GM18868 (cell line): ENCODE data around the gene MRS2.
"Not testable (repeated sequence)": the region's sequence is repeated elsewhere in the genome, so short reads cannot be mapped to it uniquely, and the experiment has no call there.

Experiments used
- ATAC-seq: cut with Tn5 transposase; IDR thresholded peaks from one replicate; pipeline ENCODE4 v1.9.1; 2021; ENCODE audit warnings: mild to moderate bottlenecking, moderate library complexity; ENCODE audit not compliant: unreplicated experiment

Gene MRS2, protein sequence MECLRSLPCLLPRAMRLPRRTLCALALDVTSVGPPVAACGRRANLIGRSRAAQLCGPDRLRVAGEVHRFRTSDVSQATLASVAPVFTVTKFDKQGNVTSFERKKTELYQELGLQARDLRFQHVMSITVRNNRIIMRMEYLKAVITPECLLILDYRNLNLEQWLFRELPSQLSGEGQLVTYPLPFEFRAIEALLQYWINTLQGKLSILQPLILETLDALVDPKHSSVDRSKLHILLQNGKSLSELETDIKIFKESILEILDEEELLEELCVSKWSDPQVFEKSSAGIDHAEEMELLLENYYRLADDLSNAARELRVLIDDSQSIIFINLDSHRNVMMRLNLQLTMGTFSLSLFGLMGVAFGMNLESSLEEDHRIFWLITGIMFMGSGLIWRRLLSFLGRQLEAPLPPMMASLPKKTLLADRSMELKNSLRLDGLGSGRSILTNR

DNA sequence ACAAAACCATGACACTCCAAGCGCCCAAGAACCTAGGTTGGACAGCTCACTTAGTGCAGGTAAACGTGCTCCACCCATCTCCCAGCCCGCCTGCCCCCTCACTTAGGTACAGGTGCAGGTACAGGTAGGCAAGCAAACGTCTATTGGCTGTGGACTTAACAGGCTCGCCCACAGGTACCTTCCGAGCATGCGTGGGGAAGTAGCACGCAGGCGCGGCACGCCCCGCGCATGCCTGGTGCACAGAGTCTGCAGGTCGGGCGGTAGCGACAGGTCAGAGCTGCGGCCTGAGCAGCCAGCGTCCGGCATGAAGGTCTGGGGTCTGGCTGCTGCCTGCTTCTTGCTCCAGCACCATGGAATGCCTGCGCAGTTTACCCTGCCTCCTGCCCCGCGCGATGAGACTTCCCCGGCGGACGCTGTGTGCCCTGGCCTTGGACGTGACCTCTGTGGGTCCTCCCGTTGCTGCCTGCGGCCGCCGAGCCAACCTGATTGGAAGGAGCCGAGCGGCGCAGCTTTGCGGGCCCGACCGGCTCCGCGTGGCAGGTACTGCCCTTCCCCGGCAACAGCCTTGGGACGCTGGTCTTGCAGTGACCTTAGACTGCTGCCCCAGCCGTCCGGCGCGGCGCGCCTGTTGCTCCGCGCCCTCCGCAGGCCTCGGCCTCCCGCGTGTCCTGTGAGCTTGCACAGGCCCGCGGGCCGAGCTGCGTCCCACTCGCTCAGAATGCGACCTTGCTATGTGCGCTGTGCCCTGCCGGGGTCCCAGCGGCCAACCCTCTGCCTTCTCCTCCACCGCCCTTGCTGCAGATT is at the start of gene MRS2:
Gene MRS2, plus strand, starts transcription at position 240 of the 804 bp plus-strand sequence. Its CDS starts 111 bp downstream, at position 351.
- ATAC-seq, result peak; percentile 97

DNA sequence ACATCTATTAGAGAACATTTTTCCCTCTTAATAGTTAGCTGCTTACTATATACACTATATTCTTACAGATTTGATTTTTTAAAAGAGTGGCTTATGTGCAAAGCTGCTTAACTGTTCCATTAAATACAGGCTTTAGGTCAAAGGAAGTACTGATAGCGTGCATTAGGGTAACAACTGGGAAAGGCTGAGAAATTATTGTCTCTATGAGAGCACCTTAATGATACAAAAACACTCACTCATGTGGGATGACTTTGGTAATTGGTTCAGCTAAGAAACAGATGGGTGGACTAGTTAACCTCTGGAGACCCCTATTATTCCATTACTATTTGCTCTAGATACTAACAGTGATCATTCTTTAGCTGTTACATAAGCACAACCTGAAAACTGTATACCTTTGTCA is 48.9 kb upstream of the MRS2 start:
- ATAC-seq, result no peak

DNA sequence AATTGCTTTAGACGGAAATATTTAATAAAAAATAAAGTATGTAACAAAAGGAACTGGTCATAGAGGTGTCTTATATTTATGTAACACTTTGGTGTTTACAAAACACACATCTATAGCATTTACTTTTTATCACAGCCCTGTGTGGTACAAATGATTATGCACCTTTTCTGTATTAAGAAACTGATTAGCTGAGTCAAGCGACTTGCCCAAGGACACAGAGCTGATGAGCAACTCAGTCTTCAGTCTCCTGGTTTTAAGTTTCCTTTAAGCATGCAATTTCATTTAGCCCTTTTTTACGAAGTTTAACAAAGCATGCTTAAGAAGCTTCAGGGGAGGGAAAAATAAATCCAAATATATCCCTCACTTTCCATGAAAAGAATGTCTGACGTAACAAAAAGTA is 47.3 kb upstream of the MRS2 start:
- no peak for ATAC-seq

DNA sequence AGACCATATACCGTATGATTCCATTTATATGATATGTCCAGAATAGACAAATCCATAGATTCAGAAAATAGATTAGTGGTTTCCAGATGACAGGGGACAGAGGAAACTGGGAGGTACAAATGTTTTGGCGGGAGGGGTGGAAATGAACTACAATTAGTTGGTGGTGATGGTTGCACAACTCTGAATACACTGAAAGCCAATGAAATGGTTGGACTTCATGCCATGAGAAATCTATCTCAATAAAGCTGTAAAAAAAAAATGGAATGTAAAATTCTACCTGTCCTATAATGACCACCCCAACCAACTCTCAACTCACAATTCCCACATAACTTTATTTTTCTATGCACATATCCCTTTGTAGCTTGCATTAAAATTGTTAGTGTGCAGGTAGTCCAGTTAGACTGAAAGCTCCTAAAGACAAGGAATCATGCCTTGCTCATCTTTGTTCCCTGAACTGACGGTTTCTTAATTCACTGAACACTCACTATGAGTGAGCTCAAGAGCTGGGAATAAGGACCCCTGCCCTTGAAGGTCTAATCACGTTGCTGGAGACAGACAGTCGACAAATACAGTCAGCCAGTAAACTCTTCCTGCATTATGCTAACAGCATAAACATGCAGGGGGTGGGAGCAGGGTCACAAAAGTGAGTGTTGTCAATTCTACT is 46.3 kb upstream of the MRS2 start:
- ATAC-seq, result no peak

DNA sequence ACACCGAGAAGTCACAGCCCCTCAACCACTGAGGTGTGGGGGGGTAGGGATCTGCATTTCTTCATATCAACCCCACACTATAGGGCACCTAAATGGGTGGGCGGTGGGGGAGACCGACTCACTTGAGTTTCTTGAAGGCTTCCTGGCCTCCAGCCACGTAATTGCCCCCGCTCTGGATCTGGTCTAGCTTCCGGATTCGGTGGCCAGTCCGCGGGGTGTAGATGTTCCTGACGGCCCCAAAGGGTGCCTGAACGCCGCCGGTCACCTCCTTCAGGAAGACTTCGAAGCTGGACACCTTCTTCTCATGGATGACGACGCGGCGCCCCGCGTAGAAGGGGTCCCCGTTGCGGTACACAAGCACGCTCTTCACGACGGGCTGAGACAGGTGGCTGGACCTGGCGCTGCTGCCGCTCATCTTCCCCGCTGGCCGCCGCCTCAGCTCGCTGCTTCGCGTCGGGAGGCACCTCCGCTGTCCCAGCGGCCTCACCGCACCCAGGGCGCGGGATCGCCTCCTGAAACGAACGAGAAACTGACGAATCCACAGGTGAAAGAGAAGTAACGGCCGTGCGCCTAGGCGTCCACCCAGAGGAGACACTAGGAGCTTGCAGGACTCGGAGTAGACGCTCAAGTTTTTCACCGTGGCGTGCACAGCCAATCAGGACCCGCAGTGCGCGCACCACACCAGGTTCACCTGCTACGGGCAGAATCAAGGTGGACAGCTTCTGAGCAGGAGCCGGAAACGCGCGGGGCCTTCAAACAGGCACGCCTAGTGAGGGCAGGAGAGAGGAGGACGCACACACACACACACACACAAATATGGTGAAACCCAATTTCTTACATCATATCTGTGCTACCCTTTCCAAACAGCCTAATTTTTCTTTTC is 45.2 kb upstream of the MRS2 start, which contains the start of gene DCDC2:
Gene DCDC2, minus strand, starts transcription at position 724 of the 883 bp plus-strand sequence. Its CDS starts 309 bp downstream, at position 415.
- no peak for ATAC-seq

DNA sequence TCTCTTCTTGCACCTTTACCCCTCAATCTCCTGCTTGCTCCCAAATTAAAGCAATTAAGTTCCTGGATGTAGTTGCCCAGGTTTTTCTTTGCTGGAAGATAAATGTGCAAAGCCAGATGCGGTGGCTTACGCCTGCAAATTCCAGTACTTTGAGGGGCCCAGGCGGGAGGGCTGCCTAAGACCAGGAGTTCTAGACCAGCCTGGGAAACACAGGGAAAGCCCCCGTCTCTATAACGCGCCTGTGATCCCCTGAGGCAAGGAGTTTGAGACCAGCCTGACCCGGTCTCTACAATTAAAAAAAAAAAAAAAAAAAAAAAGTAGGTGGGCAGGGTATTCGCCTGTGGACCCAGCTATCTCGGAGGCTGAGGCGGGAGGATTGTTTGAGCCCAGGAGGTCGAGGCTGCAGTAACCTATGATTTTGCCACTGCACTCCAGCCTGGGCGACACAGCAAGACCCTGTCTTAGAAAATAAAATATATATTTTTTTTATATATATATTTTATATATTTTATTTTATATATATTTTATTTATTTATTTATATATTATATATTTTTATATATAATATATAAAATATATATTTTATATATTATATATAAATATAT is 44.4 kb upstream of the MRS2 start:
- no peak for ATAC-seq

DNA sequence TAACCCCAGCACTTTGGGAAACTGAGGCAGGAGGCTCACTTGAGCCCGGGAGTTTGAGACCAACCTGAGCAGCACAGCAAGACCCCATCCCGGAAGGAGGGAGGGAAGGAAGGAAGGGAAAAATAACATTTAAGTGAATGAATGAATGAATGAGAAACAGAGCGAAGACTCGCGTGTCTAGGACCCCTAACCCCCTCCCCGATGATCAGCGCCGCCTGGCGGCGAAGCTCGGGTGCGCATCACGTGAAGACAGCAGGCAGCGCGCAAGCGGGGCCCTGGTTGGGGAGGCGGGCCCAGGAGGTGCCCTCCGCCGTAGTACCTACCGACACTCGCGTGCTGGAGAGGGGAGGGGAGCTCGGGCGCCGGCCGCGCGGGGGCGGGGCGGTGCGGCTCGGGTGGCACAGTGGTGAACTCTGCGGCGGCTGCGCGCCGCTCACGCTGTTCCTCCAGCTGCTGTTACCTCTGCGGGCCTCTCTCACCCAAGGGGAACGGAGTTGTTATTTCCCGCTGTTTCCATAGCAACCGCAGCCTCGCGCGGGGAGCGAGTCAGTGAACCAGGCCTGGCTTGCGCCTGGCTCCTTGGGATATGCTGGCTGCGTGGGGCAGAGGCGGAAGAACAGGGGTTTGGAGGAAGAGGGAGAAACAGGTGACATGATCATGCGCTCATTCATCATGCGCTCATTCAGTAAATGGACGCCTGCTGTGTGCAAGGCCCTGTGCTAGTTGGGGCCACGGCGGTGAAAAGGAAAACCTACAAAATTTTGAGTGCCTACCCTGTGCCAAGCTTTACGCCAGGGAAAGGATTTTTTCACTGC is 42.9 kb upstream of the MRS2 start:
- ATAC-seq, result peak; percentile 91

DNA sequence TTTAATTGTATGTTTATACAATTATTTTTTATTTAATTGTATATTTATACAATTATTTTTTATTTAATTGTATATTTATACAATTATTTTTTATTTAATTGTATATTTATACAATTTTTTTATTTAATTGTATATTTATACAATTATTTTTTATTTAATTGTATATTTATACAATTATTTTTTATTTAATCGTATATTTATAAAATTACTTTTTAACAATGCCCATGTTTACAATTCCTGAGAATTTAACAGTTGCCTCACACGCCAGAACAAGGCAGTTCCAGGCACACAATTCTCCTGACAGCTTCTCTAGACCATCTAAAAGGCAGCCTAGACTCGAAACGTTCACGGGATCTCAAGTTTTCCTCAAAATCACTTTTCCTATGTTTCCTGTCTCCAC is 40.4 kb upstream of the MRS2 start:
- ATAC-seq, result not testable (repeated sequence)

DNA sequence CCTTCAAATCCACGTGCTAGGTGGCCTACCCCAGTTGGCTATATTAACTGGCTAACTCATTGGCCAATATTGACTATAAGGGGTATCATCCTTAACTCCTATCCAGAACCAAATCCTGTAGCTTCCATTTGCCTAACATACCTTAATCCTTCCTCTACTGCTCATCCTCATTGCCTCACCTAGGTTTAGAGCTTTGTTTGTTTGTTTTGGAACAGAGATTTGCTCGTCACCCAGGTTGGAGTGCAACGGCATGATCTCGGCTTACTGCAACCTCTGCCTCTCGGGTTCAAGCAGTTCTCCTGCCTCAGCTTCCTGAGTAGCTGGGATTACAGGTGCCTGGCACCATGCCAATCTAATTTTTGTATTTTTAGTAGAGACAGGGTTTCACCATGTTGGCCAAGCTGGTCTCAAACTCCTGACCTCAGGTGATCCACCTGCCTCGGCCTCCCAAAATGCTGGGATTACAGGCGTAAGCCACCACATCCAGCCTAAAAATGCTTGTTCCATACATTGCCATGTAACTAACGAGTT is 37.6 kb upstream of the MRS2 start:
- not testable (repeated sequence) for ATAC-seq

DNA sequence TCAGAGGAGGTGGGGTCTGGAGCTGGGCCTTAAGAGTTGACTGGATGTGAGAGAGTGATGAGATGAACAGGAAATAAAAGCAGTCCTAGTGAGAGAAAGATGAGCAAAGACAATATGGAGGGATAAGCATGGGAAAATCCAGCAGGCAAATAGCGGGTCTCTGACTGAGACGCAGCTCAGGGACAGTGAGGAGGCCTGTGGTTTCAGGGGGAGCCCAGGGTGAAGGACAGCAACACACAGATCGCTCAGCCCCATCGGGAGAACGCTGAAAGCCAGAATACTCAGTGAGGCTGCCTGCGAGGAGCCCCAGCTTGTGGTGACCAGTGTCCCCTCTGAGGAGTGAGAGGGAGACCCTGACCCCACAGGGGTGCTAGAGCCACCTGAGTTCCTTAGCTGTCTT is 28.1 kb upstream of the MRS2 start:
- ATAC-seq, result no peak

DNA sequence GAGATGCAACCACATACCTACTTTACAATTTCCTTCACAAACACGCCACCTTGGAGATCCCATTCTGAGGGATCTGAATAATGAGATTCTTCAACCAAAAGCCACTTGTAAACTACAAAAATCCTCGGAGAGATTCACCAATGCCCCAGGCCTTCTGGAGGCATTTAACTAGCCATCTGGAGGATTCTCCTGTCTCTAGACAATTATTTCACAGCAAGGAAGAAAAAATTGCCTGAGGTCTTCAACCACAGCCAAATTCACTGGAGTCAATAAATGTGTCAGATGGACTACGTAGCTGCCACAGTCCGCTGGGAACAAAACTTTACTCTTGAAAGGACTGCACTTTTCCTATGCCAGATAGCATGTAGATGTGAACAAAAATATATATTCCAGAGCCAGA is 25.9 kb upstream of the MRS2 start:
- no peak for ATAC-seq

DNA sequence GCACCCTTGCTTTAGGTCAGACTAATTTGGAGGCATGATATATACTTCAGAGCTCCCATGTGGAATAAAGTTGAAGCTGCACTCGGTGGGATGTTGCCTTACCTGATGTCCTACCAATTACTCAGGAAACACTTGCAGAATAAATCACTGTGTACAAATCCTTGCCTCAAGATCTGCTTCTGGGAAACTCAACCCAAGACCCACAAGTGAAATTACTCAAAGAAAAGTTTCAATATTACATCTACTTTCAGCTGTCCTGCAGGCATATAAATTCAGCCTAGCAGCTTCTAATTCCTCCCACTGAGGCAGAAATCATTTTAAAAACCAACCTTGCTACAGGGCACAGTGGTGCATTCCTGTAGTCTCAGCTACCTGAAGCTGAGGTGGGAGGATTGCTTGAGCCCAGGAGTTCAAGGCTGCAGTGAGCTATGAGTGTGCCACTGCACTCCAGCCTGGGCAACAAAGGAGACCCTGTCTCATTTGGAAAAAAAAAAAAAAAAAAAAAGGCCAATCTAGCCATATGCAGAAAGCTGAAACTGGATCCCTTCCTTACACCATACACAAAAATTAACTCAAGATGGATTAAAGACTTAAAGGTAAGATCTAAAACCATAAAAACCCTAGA is 24.2 kb upstream of the MRS2 start:
- peak; percentile 76 for ATAC-seq

DNA sequence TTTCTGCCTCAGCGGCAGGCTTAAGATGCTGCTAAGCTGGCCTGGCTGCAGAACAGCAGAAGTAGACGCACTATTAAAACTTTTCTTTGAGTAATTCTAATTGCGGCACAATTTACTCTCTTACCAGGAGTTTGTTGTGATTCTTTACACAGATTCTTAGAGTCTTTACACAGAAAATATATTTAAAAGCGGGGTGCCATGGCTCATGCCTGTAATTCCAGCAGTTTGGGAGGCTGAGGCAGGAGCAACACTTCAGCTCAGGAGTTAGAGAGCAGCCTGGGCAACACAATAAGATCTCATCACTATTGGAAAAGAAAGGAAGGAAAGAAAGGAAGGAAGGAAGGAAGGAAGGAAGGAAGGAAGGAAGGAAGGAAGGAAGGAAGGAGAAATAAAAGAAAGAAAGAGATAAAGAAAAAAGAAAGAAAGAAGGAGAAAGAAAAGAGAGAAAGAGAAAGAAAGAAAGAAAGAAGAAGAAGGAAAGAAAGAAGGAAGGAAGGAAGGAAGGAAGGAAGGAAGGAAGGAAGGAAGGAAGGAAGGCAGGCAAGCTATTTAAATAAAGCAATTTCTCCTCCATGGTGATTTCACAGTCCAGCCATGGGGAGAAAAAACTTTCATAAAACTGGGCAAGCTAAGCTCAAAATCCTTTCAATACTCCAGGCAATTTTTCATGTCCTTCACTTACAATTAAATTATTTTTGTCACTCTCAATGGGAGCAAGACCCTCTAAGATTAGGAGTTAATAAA is 21.1 kb upstream of the MRS2 start:
- ATAC-seq, result no peak

DNA sequence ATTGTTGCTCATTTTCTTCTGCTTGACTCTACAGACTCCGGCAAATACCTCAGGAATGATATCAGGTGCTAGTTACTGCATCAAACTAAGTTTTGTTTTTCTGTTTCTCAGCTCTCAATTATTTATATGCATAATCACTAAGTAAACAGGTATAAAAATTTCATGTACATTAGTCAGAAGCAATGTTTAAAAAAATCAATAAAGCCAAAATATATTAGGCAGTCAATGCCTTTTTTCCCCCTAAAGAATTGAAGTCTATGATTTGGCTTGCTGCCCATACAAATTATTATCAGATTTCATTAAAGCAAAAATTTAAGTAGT is 20.6 kb upstream of the MRS2 start:
- ATAC-seq, result no peak

DNA sequence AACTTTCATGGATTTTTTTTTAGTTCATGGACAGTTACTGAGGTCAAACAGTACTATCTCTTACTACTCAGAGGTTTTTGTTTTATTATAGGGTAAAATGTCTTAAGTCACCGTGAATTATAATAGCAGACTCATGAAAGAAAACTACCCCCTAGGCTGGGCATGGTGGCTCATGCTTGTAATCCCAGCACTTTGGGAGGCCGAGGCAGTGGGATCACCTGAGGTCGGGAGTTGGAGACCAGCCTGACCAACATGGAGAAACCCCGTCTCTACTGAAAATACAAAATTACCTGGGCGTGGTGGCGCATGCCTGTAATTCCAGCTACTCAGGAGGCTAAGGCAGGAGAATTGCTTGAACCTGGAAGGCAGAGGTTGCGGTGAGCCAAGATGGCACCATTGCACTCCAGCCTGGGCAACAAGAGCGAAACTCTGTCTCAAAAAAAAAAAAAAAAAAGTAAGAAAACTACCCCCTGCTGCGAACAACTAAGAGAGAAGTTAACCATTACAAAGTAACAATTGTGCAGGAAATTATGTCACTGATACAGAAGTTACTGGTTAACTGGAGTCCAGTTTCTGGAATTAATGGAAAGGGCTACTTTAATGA is 19.7 kb upstream of the MRS2 start:
- not testable (repeated sequence) for ATAC-seq

DNA sequence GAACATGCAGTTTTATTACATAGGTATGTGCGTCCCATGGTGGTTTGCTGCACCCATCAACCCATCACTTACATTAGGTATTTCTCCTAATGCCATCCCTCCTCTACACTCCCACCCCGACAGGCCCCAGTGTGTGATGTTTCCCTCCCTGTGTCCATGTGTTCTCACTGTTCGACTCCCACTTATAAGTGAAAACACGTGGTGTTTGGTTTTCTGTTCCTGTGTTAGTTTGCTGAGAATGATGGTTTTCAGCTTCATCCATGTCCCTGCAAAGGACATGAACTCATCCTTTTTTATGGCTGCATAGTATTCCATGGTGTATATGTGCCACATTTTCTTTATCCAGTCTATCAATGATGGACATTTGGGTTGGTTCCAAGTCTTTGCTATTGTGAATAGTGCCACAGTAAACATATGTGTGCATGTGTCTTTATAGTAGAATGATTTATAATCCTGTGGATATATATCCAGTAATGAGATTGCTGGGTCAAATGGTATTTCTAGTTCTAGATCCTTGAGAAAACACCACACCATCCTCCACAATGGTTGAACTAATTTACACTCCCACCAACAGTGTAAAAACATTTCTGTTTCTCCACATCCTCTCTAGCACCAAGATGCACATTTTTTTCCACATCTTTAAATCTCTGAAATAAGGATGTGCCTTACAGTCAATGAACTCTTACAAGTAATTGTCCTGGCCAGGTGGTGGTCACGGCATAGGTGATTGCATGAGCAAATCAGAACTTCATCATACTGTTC is 18.2 kb upstream of the MRS2 start:
- not testable (repeated sequence) for ATAC-seq
